K562 (cell line): Measurements from ENCODE around the gene PLIN5. TPM values are rescaled to one million over a fixed set of nuclear protein-coding genes. Genes with fewer than 3 reads are reported as not detected.

Source experiments
- ATAC-seq: fragments of 200-7000 bp; cut with Tn5 transposase; 3 replicates; pipeline ENCODE4 v1.9.1; 2020; ENCODE audit warnings: moderate library complexity
- BruUV-seq: library from RNA; stranded (reverse); fragments of 400-500 nt; replicated peaks from 2 replicates; lab custom pipeline; 2021; lab: Mats Ljungman, UMichigan
- CTCF ChIA-PET: fragments of 300-600 bp; formaldehyde crosslinking; extraction: SDS; loops from one replicate; lab custom pipeline; 2021; ENCODE audit warnings: low intra/inter-chr PET ratio; lab: Yijun Ruan, JAX
- POLR2A ChIA-PET: fragments of 300-600, 350-650 bp; sonication (Branson Sonifier 250); formaldehyde crosslinking; extraction: SDS; loops from one replicate; lab custom pipeline; 2021; ENCODE audit warnings: antibody characterized with exemption, inconsistent platforms; lab: Yijun Ruan, JAX
- DNase-seq, 4 experiments: peaks; one replicate each; pipeline versions ENCODE4 v3.0.0 to v3.0.0-alpha.2; 2011 to 2018; ENCODE audit warnings: low spot score in 3 of 4, mixed read lengths in 3 of 4; ENCODE audit errors: extremely low read depth in 1 of 4
- FAIRE-seq: peaks from 2 replicates; lab custom pipeline; 2011; peaks lifted over from hg19 to GRCh38; lab: Jason Lieb, UNC
- H2AFZ ChIP-seq: 2 replicates; pipeline ENCODE4 v1.6.0; 2011; ENCODE audit warnings: low read depth, low read length, control low read depth, inconsistent platforms
- H3K27ac ChIP-seq: fragments of 200-600 bp; 3 replicates; pipeline ENCODE4 v1.8.0; 2011; ENCODE audit warnings: low read depth, mild to moderate bottlenecking, control low read depth, inconsistent platforms, low read length, moderate library complexity, mixed read lengths; ENCODE audit errors: extremely low read depth
- H3K27me3 ChIP-seq, 2 experiments: fragments of 300-600 bp in 1 of 2; 2 replicates in 1 of 2; 3 replicates in 1 of 2; pipeline versions ENCODE4 v1.6.0 to v1.8.0; 2011; ENCODE audit warnings: inconsistent platforms in 2 of 2, low read length in 2 of 2, mild to moderate bottlenecking in 1 of 2, mixed read lengths in 1 of 2, moderate library complexity in 1 of 2; ENCODE audit not compliant: control insufficient read depth in 2 of 2, insufficient read depth in 2 of 2
- H3K36me3 ChIP-seq: fragments of 300-600 bp; 3 replicates; pipeline ENCODE4 v1.8.0; 2011; ENCODE audit warnings: mild to moderate bottlenecking, low read length, inconsistent platforms; ENCODE audit not compliant: control insufficient read depth, insufficient read depth
- H3K4me1 ChIP-seq, 2 experiments: fragments of 200-600 bp in 1 of 2; replicated peaks in 1 of 2; 2 replicates in 1 of 2; 3 replicates in 1 of 2; pipeline versions ENCODE4 v1.5.1 to v1.8.0; 2011; ENCODE audit warnings: inconsistent platforms in 2 of 2, low read length in 2 of 2, mild to moderate bottlenecking in 1 of 2, mixed read lengths in 1 of 2, moderate library complexity in 1 of 2; ENCODE audit not compliant: control insufficient read depth in 2 of 2, insufficient read depth in 2 of 2
- H3K4me2 ChIP-seq: 2 replicates; pipeline ENCODE4 v1.6.1; 2011; ENCODE audit warnings: low read length, control low read depth, inconsistent platforms, mixed read lengths; ENCODE audit not compliant: insufficient read depth
- H3K4me3 ChIP-seq: fragments of 200-600 bp; sonication (generic), shearing (Covaris generic); 2 replicates; pipeline ENCODE4 v1.5.1; 2016; ENCODE audit warnings: control low read depth, inconsistent platforms
- H3K79me2 ChIP-seq: fragments of 200-600 bp; 3 replicates; pipeline ENCODE4 v1.8.0; 2011; ENCODE audit warnings: low read length, inconsistent platforms; ENCODE audit not compliant: control insufficient read depth, insufficient read depth
- H3K9ac ChIP-seq, 2 experiments: 2 replicates each; pipeline versions ENCODE4 v1.6.0 to v1.6.1; 2011; ENCODE audit warnings: low read depth in 2 of 2, low read length in 2 of 2, control low read depth in 1 of 2, inconsistent platforms in 1 of 2, mild to moderate bottlenecking in 1 of 2, mixed read lengths in 1 of 2; ENCODE audit not compliant: insufficient read depth in 1 of 2
- H3K9me1 ChIP-seq: one replicate; pipeline ENCODE4 v1.6.0; 2011; ENCODE audit warnings: inconsistent platforms, mild to moderate bottlenecking, low read length, moderate library complexity; ENCODE audit not compliant: control insufficient read depth, insufficient read depth
- H3K9me3 ChIP-seq: replicated peaks from 2 replicates; pipeline ENCODE4 v1.5.1; 2011; ENCODE audit warnings: low read depth, low read length, inconsistent platforms; ENCODE audit not compliant: control insufficient read depth, insufficient read depth
- H4K20me1 ChIP-seq: replicated peaks from 2 replicates; pipeline ENCODE4 v1.6.1; 2011; ENCODE audit warnings: low read length, inconsistent platforms, mixed read lengths; ENCODE audit not compliant: control insufficient read depth, insufficient read depth
- ATF4 ChIP-seq: fragments of 450-650 bp; formaldehyde crosslinking; IDR thresholded peaks from 2 replicates; pipeline ENCODE4 v1.4.0; 2022; ENCODE audit warnings: mild to moderate bottlenecking, moderate library complexity
- DIDO1 ChIP-seq: fragments of 450-650 bp; IDR thresholded peaks from 2 replicates; pipeline ENCODE4 v1.6.1; 2016; ENCODE audit warnings: low read depth, missing biosample characterization, missing genetic modification characterization
- ELF2 ChIP-seq: fragments of 250-450 bp; sonication (Bioruptor Pico); IDR thresholded peaks from 2 replicates; pipeline ENCODE4 v1.5.0; 2021; ENCODE audit warnings: mild to moderate bottlenecking
- PCBP1 ChIP-seq: fragments of 200-400 bp; formaldehyde crosslinking; IDR thresholded peaks from 2 replicates; pipeline ENCODE4 v1.6.1; 2018; ENCODE audit warnings: mild to moderate bottlenecking, low read depth, low read length; ENCODE audit not compliant: poor library complexity, severe bottlenecking
- POLR2G ChIP-seq: fragments of 200-400 bp; formaldehyde crosslinking; IDR thresholded peaks from 2 replicates; pipeline ENCODE4 v1.6.1; 2017; ENCODE audit warnings: low read depth, mild to moderate bottlenecking, antibody characterized with exemption, low read length, moderate library complexity
- SIN3B ChIP-seq: fragments of 450-650 bp; IDR thresholded peaks from 2 replicates; pipeline ENCODE4 v1.6.1; 2017; ENCODE audit warnings: low read depth, mild to moderate bottlenecking, moderate library complexity
- SP2 ChIP-seq: IDR thresholded peaks from 2 replicates; pipeline ENCODE4 v1.6.1; 2011; ENCODE audit warnings: mild to moderate bottlenecking, low read depth, low read length, moderate library complexity; ENCODE audit not compliant: poor library complexity, severe bottlenecking; ENCODE audit errors: extremely low read depth
- TEAD2 ChIP-seq: fragments of 450-650 bp; IDR thresholded peaks from 2 replicates; pipeline ENCODE4 v1.6.1; 2016; ENCODE audit warnings: missing genetic modification characterization, control low read depth, missing compliant biosample characterization
- WGBS: fragments of 100-300 bp; shearing (Covaris generic); methylation state at CpG from one replicate; pipeline ENCODE4 v1.1.6; 2016; ENCODE audit warnings: low coverage, mixed read lengths; ENCODE audit not compliant: insufficient coverage; ENCODE audit errors: missing lambda C conversion rate; 5-methylcytosine and 5-hydroxymethylcytosine counted together
- in situ Hi-C: fragments of 300-500 bp; cut with MboI; formaldehyde crosslinking; loops from 4 replicates; pipeline ENCODE4 v1.15.0; 2018; ENCODE audit warnings: inconsistent platforms, mixed read lengths
- intact Hi-C: fragments of 100-400 bp; cut with micrococcal nuclease; formaldehyde crosslinking; loops from 2 replicates; pipeline ENCODE4 v1.14.2; 2022
- polyA plus RNA-seq, 8 experiments: library from polyadenylated mRNA; depleted of rRNA in 4 of 8; stranded (reverse) in 5 of 8; unstranded in 3 of 8; fragments of >200 nt; fragmentation: Nextera tagmentation in 2 of 8; fragmentation: Illumina TruSeq in 1 of 8; extraction: Ambion mirVana in 2 of 8; extraction: Trizol in 1 of 8; gene quantifications; 2 replicates each; pipeline versions ENCODE4 v1.2.1 to v1.2.3, GENCODE V29; 2011 to 2014; ENCODE audit warnings: inconsistent platforms in 1 of 8, missing spikeins in 1 of 8
- total RNA-seq, 7 experiments: library from RNA; depleted of rRNA in 6 of 7; stranded (reverse); fragments of >200 nt in 6 of 7; fragmentation: Illumina TruSeq in 2 of 7; extraction: Trizol in 2 of 7; gene quantifications; 2 replicates each; pipeline versions ENCODE4 v1.2.1 to v1.2.3, GENCODE V29; 2011 to 2021; ENCODE audit warnings: low replicate concordance in 1 of 7

PLIN5 gene
- total and polyA plus RNA-seq, 9 of the 15 experiments (the other 6 are each of a cell fraction or from before 2014, with no cell fraction given) = 0.04 to 1.3 (median 0.50) TPM

- TF ChIP-seq ELF2 (CRISPR knock-in tag) = no peak
- TF ChIP-seq TEAD2 (tag) = no peak
- no peak for TF ChIP-seq ATF4
- TF ChIP-seq SIN3B = no peak
- TF ChIP-seq SP2 = no peak
- TF ChIP-seq, all 486 proteins: peak for 8
Observed at GRCh38 chr19:4506449-4507149, 28.4 kb downstream of the PLIN5 start (continued).

GRCh38 chr19:4505570-4506448 lies 29.2 kb downstream of the PLIN5 start:
- FAIRE-seq (no peak), ATAC-seq (no peak), DNase-seq (no peak)
- no peaks in the 10 kb centered on the region for H3K9me3 ChIP-seq
- peaks cover 3% of the 10 kb centered on the region for H3K9me1 ChIP-seq
- 83% methylated on average over 34 of the region's 34 CpGs for WGBS
- ChIA-PET CTCF (no interaction called here), POLR2A (interaction anchor here (0.7 kb wide), 1 partner anchor 210 kb away, joined by 3 read pairs; no protein-coding TSS in a partner anchor)
- intact Hi-C loops (no loop called here), in situ Hi-C loops (no loop called here)
- H3K4me2 ChIP-seq = no peak overlapping the region
- H4K20me1 ChIP-seq = peaks cover 5% of the 10 kb centered on the region; the same call in 1 of the 2 replicates
- BruUV-seq = no TSS peak
- H3K79me2 ChIP-seq = no peaks in the 10 kb centered on the region
- H3K4me1 ChIP-seq = peaks cover 0 to 78% of the 10 kb centered on the region in 2 experiments; a peak in 2 of 5 replicates
- no peak overlapping the region for H2AFZ ChIP-seq
- peak; percentile 28; the same call in 1 of the 2 replicates for TF ChIP-seq POLR2G
- peak; percentile 35 for TF ChIP-seq PCBP1
- TF ChIP-seq DIDO1 (tag) = no peak
- peak overlapping the region in 1 of 2 experiments; percentile 35; a peak in 1 of 4 replicates for H3K9ac ChIP-seq
- peaks cover 17% of the 10 kb centered on the region; the same call in 1 of the 3 replicates for H3K36me3 ChIP-seq
- peaks cover 0 to 4% of the 10 kb centered on the region in 2 experiments; a peak in 2 of 5 replicates for H3K27me3 ChIP-seq
- no peak overlapping the region for H3K27ac ChIP-seq
- H3K4me3 ChIP-seq = no peak overlapping the region
